HEK293 (cell line): Measurements from ENCODE around the gene MLLT11.

Experiments used
- AEBP2 ChIP-seq: fragments of 450-650 bp; formaldehyde crosslinking; IDR thresholded peaks from 2 replicates; pipeline ENCODE4 v1.5.1; 2016; ENCODE audit warnings: missing biosample characterization, missing genetic modification characterization, borderline replicate concordance
- ATF2 ChIP-seq: fragments of 450-650 bp; formaldehyde crosslinking; IDR thresholded peaks from 2 replicates; pipeline ENCODE4 v1.5.1; 2016; ENCODE audit warnings: missing biosample characterization, missing genetic modification characterization, low read depth
- CTCF ChIP-seq: fragments of 450-650 bp; formaldehyde crosslinking; IDR thresholded peaks from 2 replicates; pipeline ENCODE4 v1.5.1; 2016; ENCODE audit warnings: missing biosample characterization, missing genetic modification characterization
- FEZF1 ChIP-seq: fragments of 450-650 bp; formaldehyde crosslinking; IDR thresholded peaks from 2 replicates; pipeline ENCODE4 v1.5.1; 2016; ENCODE audit warnings: missing biosample characterization, missing genetic modification characterization
- GLI4 ChIP-seq: fragments of 450-650 bp; formaldehyde crosslinking; IDR thresholded peaks from 2 replicates; pipeline ENCODE4 v1.5.1; 2016; ENCODE audit warnings: missing biosample characterization, missing genetic modification characterization
- KLF16 ChIP-seq: fragments of 450-650 bp; formaldehyde crosslinking; IDR thresholded peaks from 2 replicates; pipeline ENCODE4 v1.5.1; 2017; ENCODE audit warnings: missing biosample characterization, missing genetic modification characterization
- KLF7 ChIP-seq: fragments of 450-650 bp; formaldehyde crosslinking; IDR thresholded peaks from 2 replicates; pipeline ENCODE4 v1.5.1; 2016; ENCODE audit warnings: missing biosample characterization, missing genetic modification characterization, borderline replicate concordance
- KLF9 ChIP-seq: fragments of 450-650 bp; formaldehyde crosslinking; IDR thresholded peaks from 2 replicates; pipeline ENCODE4 v1.5.1; 2016; ENCODE audit warnings: missing biosample characterization, missing genetic modification characterization, low read depth
- PATZ1 ChIP-seq: fragments of 450-650 bp; formaldehyde crosslinking; IDR thresholded peaks from 2 replicates; pipeline ENCODE4 v1.5.1; 2016; ENCODE audit warnings: missing biosample characterization, missing genetic modification characterization
- YY1 ChIP-seq: fragments of 450-650 bp; formaldehyde crosslinking; IDR thresholded peaks from 2 replicates; pipeline ENCODE4 v1.5.1; 2018; ENCODE audit warnings: missing biosample characterization, missing genetic modification characterization
- ZBTB26 ChIP-seq: fragments of 450-650 bp; formaldehyde crosslinking; optimal IDR thresholded peaks from 2 replicates; pipeline ENCODE3; 2016; ENCODE audit warnings: missing biosample characterization, mild to moderate bottlenecking, missing genetic modification characterization
- ZFHX2 ChIP-seq: fragments of 450-650 bp; formaldehyde crosslinking; conservative IDR thresholded peaks from 2 replicates; pipeline ENCODE4 v1.5.1; 2016; ENCODE audit warnings: missing biosample characterization, missing genetic modification characterization
- ZNF280D ChIP-seq: fragments of 450-650 bp; formaldehyde crosslinking; IDR thresholded peaks from 2 replicates; pipeline ENCODE4 v1.5.1; 2016; ENCODE audit warnings: missing biosample characterization, missing genetic modification characterization
- ZNF292 ChIP-seq: fragments of 450-650 bp; formaldehyde crosslinking; IDR thresholded peaks from 2 replicates; pipeline ENCODE4 v1.5.1; 2016; ENCODE audit warnings: low read depth, missing biosample characterization, missing genetic modification characterization, borderline replicate concordance
- ZNF362 ChIP-seq: fragments of 450-650 bp; formaldehyde crosslinking; IDR thresholded peaks from 2 replicates; pipeline ENCODE4 v1.5.1; 2016; ENCODE audit warnings: missing biosample characterization, missing genetic modification characterization
- ZNF416 ChIP-seq: fragments of 450-650 bp; formaldehyde crosslinking; IDR thresholded peaks from 2 replicates; pipeline ENCODE4 v1.5.1; 2016; ENCODE audit warnings: missing biosample characterization, missing genetic modification characterization
- ZNF423 ChIP-seq: fragments of 450-650 bp; formaldehyde crosslinking; IDR thresholded peaks from 2 replicates; pipeline ENCODE4 v1.5.1; 2016; ENCODE audit warnings: missing biosample characterization, missing genetic modification characterization
- ZNF473 ChIP-seq: fragments of 450-650 bp; formaldehyde crosslinking; IDR thresholded peaks from 2 replicates; pipeline ENCODE4 v1.5.1; 2017; ENCODE audit warnings: missing biosample characterization, missing genetic modification characterization
- ZNF501 ChIP-seq: fragments of 450-650 bp; formaldehyde crosslinking; IDR thresholded peaks from 2 replicates; pipeline ENCODE4 v1.5.1; 2016; ENCODE audit warnings: missing biosample characterization, missing genetic modification characterization
- ZNF561 ChIP-seq: fragments of 450-650 bp; IDR thresholded peaks from 2 replicates; pipeline ENCODE4 v1.5.1; 2018; ENCODE audit warnings: missing biosample characterization, missing genetic modification characterization, borderline replicate concordance
- ZNF596 ChIP-seq: fragments of 450-650 bp; IDR thresholded peaks from 2 replicates; pipeline ENCODE4 v1.5.0; 2018; ENCODE audit warnings: missing biosample characterization, mild to moderate bottlenecking, missing genetic modification characterization, moderate library complexity
- ZNF623 ChIP-seq: fragments of 450-650 bp; formaldehyde crosslinking; IDR thresholded peaks from 2 replicates; pipeline ENCODE4 v1.5.1; 2016; ENCODE audit warnings: missing biosample characterization, missing genetic modification characterization
- ZNF660 ChIP-seq: fragments of 450-650 bp; IDR thresholded peaks from 2 replicates; pipeline ENCODE4 v1.5.1; 2018; ENCODE audit warnings: missing biosample characterization, mild to moderate bottlenecking, missing genetic modification characterization
- ZNF843 ChIP-seq: fragments of 450-650 bp; formaldehyde crosslinking; IDR thresholded peaks from 2 replicates; pipeline ENCODE4 v1.5.1; 2016; ENCODE audit warnings: missing biosample characterization, missing genetic modification characterization
- ZSCAN5A ChIP-seq: fragments of 450-650 bp; formaldehyde crosslinking; IDR thresholded peaks from 2 replicates; pipeline ENCODE4 v1.5.1; 2016; ENCODE audit warnings: missing biosample characterization, missing genetic modification characterization

The MLLT11 gene

GRCh38 chr1:151047925-151048644 lies 12.1 kb upstream of the MLLT11 start (continued):
- 0 out of 2 replicates have a peak, but pooled peaks have one; percentile 23 for TF ChIP-seq ZNF423 (tag by site-specific recombination)
- no peak for TF ChIP-seq ZNF280D
- TF ChIP-seq ZNF362 (tag by site-specific recombination), result no peak
- no peak for TF ChIP-seq ZSCAN5A (tag by site-specific recombination)
- TF ChIP-seq ATF2 (tag by site-specific recombination), result no peak
- no peak for TF ChIP-seq ZNF292 (tag by site-specific recombination)
- no peak for TF ChIP-seq ZNF416 (tag by site-specific recombination)
- TF ChIP-seq ZNF843 (tag by site-specific recombination), result no peak
- no peak for TF ChIP-seq KLF16 (tag by site-specific recombination)
- TF ChIP-seq KLF9, result no peak
- no peak for TF ChIP-seq FEZF1
- TF ChIP-seq YY1 (tag by site-specific recombination), result peak; percentile 69; the same call in 1 of the 2 replicates
- TF ChIP-seq ZNF501 (tag by site-specific recombination), result peak; percentile 49
- no peak for TF ChIP-seq ZFHX2
- TF ChIP-seq ZNF561 (tag by site-specific recombination), result no peak
- TF ChIP-seq PATZ1 (tag by site-specific recombination), result peak; percentile 1
- TF ChIP-seq GLI4 (tag by site-specific recombination), result no peak
- peak; percentile 34 for TF ChIP-seq ZBTB26 (tag by site-specific recombination)
- TF ChIP-seq CTCF (tag by site-specific recombination), result peak; percentile 68; the same call in 1 of the 2 replicates
- no peak for TF ChIP-seq KLF7 (tag by site-specific recombination)
- no peak for TF ChIP-seq ZNF623 (tag by site-specific recombination)
- TF ChIP-seq ZNF660 (tag by site-specific recombination), result no peak
- no peak for TF ChIP-seq ZNF473 (tag by site-specific recombination)
- TF ChIP-seq ZNF596, result no peak
- TF ChIP-seq AEBP2 (tag by site-specific recombination), result no peak
